Skin of body (tissue), 2 donors: ENCODE data around the gene BACH1. TPM values are rescaled to one million over a fixed set of nuclear protein-coding genes. Genes with fewer than 3 reads are reported as not detected.
A peak's percentile ranks its signal among the peaks of the same experiment; 100 is the strongest.

Experiments used
- DNase-seq: peaks from one replicate; lab custom pipeline; 2025; lab: John Stamatoyannopoulos, UW
- total RNA-seq: library from RNA; depleted of rRNA; stranded (reverse); fragments of >200 nt; gene quantifications from one replicate; pipeline ENCODE4 v1.2.3, GENCODE V29; 2014

The BACH1 gene
- total RNA-seq, 1 donor from 2014 or later: 97.7 TPM

GRCh38 chr21:29313662-29314408 lies 15.1 kb downstream of the BACH1 start:
- DNase-seq: no peak

- no peak for DNase-seq
These were observed 16.5 kb downstream of the BACH1 start for GRCh38 chr21:29315131-29315749.

GRCh38 chr21:29316029-29316742 lies 17.5 kb downstream of the BACH1 start:
- DNase-seq: no peak

GRCh38 chr21:29316806-29317205 lies 18.1 kb downstream of the BACH1 start:
- DNase-seq: no peak

GRCh38 chr21:29318354-29318753 lies 19.6 kb downstream of the BACH1 start:
- no peak for DNase-seq

GRCh38 chr21:29320031-29320430 lies 21.3 kb downstream of the BACH1 start:
- no peak for DNase-seq

DNA sequence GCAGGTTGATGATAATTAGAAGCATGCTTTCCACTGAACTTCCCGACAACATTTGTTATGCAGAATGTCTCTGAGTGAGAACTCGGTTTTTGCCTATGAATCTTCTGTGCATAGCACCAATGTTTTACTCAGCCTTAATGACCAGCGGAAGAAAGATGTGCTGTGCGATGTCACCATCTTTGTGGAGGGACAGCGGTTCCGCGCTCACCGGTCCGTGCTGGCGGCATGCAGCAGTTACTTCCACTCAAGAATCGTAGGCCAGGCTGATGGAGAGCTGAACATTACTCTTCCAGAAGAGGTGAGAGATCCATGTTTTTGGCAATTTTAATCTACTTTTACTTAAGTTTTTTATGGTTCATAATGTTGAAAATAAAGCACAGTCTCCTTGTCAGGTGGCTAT lies 22.5 kb downstream of the BACH1 start:
- DNase-seq: no peak

DNA sequence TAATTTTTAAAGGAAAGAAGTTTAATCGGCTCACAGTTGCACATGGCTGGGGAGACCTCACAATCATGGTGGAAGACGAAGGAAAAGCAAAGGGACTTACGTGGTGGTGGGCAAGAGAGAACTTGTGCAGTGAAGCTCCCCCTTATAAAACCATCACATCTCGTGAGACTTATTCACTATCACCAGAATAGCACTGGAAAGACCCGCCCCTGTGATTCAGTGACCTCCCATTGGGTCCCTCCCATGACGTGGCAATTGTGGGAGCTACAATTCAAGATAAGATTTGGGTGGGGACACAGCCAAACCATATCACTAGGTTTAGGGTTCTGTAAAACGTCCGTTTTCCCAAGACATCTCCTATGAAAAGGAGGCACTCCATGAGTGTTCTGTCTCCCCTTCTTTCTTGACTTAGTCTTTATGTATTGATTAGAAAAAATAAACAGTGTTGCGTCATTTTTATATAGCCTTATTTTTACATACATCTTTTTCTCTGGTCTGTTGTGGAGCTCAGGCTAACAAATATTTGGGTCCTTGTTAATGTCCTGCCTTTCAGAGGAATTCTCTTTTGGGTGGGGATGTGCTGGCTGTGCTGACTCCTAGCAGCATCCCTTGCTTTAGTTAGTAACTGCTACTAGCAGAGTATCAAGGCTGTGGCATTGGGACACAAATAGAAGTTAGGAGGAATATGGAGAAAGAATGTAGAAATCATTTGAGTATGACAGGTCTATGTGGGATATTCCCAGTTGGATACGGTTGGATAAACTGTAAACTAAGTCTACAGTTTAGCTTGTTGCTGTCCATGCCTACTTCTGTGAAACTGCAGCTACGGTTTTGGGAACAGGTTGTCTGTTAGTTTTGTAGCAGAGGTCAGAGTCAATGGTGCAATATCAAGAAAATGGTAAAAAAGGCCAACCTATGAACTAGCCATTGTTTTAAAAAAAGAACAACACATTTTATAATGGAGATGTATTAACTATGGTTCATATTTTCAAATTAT lies 23.5 kb downstream of the BACH1 start:
- DNase-seq: no peak

DNA sequence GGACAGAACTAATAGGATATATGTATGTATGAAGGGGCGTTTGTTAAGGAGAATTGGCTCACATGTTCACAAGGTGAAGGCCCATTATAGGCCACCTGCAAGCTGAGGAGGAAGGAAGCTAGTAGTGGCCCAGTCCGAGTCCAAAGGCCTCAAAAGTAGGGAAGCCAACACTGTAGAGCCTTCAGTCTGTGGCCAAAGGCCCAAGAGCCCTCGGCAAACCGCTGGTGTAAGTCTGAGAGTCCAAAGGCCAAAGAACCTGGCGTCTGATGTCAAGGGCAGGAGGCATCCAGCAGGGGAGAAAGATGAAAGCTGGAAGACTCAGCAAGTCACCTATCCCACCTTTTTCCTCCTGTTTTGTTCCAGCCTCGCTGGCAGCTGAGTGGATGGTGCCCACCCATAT lies 24.5 kb downstream of the BACH1 start:
- no peak for DNase-seq

DNA sequence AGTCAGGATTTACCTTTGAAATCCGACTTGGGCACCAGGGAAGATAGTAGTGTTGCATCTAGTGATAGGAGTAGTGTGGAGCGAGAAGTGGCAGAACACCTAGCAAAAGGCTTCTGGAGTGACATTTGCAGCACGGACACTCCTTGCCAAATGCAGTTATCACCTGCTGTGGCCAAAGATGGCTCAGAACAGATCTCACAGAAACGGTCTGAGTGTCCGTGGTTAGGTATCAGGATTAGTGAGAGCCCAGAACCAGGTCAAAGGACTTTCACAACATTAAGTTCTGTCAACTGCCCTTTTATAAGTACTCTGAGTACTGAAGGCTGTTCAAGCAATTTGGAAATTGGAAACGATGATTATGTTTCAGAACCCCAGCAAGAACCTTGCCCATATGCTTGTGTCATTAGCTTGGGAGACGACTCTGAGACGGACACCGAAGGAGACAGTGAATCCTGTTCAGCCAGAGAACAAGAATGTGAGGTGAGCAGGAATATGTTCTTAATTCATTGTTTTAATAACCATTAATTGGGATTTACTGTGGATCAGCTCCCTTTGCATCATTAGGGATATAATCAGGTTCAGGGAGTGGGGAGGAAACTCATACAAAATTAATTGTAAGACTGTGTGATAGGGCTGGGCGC lies 28.3 kb downstream of the BACH1 start:
- no peak for DNase-seq

GRCh38 chr21:29329406-29329805 lies 30.7 kb downstream of the BACH1 start:
- DNase-seq: no peak

DNA sequence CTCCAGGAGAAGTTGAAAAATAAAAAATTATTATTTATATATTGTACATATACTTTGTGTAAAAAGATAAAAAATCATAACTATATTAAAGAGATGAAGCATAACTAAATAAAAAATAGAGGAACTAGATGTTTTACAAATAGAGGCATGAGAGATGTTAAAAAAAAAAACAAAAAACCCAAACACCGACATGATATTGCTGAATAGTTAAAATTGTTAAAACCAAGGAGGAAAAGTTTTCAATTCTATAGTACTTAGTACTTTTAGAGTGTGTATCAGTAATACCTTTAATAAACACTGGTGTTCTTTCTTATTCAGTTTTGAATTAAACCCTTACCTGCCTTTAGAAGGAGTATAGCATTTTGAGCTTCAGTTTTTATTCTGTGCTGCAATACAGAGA lies 32.1 kb downstream of the BACH1 start:
- no peak for DNase-seq

DNA sequence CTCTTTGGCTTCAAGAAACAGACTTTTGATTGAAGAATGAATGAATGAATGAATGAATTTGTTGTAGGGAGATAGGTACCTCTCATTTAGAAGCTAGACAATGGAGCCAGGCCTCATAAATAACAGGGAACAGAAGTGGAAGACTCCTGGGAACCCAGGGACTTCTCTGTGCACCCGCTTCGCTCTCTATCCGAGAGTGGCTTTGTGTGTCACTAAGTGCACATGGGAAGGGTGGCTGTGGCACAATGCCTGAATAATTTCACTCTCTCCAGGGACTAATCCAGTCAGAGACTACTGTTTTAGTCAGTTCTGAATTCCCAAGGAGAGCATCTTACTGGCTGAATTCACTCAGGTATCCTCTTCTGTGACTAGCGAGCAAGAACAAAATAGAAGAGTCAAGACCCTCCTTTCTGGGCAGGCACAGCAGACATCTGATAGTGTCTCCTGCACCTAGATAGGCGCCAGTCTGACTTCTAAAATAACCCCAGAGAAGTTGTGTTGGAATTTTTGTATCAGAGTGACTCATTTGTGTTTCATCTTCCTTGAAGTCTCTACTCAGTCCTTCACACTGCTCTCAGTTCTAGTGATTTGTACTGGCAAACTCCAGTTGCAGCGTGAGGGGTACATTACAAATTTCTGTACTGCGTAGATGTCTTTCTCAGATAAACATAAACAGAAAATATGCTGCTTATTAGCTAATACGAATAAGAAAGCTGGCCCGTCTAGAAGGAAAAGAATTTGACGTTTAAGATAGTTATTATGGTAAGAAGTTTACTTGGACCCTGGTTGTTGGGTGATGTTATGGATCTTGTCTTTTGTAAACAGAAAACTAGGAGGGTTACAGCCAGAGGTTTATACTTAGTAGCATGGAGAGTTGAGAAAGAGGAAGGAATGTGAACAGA lies 34.0 kb downstream of the BACH1 start:
- DNase-seq: no peak

GRCh38 chr21:29333406-29333805 lies 34.7 kb downstream of the BACH1 start:
- no peak for DNase-seq

GRCh38 chr21:29334717-29335428 lies 36.2 kb downstream of the BACH1 start:
- no peak for DNase-seq

DNA sequence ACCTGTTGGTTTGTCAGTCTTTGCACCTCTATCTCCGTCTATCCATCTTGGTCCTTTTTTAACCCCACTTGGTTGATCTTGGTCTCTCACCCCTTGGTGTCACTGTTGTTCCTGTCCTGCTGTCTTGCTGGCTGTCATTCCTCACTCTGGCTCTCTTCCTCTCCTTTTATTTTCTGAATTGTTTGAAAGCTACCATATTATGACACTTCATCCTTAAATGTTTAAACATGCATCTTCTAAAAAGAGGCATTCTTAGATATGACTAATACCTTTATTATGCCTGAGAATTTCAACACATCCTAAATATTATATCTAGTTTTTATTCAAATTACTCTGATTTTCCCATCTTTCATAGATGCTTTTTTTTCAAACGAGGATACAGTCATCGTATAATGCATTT lies 37.0 kb downstream of the BACH1 start:
- no peak for DNase-seq

DNA sequence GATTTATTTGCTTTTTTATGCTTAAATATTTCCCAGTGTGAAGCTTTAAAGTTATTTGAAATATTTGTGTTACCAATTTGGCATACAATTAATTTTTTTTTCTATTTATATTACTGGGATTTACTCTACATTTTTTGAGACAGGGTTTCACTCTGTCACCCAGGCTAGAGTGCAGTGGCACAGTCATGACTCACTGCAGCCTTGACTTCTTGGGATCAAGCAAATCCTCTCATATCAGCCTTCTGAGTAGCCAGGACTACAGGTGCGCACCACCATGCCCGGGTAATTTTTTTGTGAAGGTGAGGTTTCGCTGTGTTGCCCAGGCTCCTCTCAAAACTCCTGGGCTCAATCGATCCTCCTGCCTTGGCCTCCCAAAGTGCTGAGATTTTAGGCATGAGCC lies 39.5 kb downstream of the BACH1 start:
- no peak for DNase-seq

- no peak for DNase-seq
These were observed 41.5 kb downstream of the BACH1 start for GRCh38 chr21:29340228-29340627.

- peak; percentile 64 for DNase-seq
These were observed 43.7 kb downstream of the BACH1 start for GRCh38 chr21:29342363-29342957.
